ENCODE results near the gene ZNF777.
"Not testable (repeated sequence)": the region's sequence is repeated elsewhere in the genome, so short reads cannot be mapped to it uniquely, and the experiment has no call there.

ZNF777 gene

DNA sequence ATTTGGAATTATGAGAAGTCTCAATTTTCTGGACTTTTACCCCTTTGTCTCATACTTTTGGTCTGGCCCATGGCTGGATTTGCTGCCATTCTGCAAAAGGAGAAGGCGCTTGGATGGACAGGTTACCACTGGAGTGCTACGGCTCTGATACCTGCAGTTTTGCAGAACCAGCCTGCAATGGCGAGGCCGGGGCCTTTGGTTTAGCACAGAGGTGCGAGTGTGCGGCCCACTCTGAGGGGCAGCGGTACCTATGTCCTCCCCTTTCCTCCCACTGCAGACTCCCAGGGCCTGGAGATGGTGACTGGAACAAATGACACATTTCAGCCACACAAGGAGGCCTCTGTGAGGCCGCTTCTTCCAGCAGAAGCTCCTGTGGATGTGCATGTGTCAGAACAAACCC is 11.9 kb downstream of the ZNF777 start:
- DNase-seq = no peak

DNA sequence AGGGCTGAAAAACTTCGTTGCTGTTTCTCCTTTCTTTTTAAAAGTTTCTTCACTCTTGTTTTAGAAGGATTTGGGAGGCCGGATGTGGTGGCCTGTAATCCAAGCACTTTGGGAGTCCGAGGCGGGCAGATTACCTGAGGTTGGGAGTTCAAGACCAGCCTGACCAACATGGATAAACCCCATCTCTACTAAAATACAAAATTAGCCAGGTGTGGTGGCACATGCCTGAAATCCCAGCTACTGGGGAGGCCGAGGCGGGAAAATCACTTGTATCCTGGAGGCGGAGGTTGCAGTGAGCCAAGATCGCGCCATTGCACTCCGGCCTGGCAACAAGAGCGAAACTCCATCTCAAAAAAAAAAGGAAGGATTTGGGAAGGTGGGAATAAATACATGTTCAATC is 14.8 kb downstream of the ZNF777 start:
- DNase-seq = not testable (repeated sequence)

DNA sequence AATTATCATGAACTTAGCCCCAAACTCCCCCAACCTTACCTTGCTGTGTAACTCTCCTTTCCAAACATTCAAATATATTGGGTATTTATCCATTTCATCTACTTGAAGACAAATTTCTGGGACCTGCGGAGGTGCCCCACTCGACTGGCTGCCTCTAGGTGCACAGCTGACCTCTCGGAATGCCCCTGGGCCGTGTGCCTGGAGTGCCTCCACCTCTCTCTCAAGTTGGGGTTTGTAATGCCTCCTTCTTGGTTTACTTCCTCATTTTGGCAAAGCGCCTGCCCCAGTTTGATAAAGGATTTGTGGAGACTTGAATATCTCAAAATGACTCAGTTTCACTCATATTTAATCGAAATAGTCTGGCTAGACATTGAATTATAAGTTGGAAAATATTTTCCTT is 16.6 kb downstream of the ZNF777 start:
- DNase-seq = no peak

DNA sequence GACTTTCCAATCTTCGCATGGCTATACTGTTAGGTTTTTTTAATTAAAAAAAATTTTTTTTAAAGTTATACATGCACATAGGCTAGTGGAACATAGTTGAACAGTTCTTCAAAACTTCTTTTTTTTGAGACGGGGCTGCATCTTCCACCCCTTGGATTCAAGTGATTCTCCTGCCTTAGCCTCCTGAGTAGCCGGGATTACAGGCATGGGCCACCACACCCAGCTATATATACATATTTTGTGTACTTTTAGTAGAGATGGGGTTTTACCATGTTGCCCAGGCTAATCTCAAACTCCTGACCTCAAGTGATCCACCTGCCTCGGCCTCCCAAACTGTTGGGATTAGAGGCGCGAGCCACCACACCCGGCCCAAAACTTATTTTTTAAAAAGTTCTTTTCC is 17.3 kb downstream of the ZNF777 start:
- DNase-seq = no peak

DNA sequence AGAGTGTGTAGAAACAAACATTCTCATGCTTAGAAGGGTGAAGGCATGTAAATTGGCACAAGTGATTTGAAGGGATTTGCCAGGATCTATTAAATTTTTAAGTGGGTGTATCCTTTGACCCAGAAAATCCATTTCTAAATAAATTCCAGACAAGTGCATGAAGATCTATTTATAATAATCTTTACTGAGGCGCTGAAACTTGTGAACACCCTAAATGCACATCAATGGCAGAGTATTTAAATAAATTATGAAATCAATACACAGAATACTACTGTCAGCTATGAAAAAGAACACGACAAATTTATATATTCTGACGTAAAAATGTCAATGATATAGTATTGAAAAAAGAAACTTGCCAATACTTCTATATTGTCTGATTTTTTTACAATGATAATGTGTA is 17.9 kb downstream of the ZNF777 start:
- no peak for DNase-seq

DNA sequence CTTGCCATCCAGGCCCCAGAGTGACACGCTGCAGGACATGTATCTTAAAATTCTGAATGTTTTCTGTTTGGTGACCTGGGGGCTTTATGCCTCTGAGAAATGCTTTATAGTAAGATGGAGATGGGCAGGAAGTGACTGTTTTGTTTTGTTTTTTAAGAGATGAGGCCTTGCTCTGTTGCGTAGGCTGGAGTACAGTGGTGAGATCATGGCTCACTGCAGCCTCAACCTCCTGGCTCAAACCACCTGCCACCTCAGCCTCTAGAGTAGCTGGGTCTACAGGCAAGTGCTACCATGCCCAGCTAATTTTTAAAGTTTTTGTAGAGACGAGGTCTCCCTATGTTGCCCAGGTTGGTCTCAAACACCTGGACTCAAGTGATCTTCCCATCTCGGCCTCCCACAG is 20.6 kb downstream of the ZNF777 start:
- DNase-seq = no peak

DNA sequence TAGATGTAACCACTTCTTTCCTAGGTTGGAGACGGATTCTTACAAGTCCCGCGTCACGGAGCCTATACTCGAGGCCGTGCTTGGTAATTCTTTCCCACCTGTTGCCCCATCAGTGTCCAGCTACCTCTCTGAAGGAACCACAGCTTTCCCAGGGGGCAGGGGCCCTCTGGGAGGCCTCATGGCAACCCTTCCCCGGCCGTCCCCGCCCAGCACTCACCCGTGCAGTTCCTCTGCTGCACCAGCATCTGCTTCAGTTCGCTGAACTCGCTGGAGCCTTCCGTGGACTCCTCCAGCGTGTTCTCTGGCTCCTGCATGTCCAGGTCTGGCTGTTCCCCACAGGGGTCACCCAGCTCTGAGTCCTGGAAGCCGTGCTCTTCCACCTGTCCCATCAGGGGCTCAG is 24.5 kb downstream of the ZNF777 start:
- no peak for DNase-seq

DNA sequence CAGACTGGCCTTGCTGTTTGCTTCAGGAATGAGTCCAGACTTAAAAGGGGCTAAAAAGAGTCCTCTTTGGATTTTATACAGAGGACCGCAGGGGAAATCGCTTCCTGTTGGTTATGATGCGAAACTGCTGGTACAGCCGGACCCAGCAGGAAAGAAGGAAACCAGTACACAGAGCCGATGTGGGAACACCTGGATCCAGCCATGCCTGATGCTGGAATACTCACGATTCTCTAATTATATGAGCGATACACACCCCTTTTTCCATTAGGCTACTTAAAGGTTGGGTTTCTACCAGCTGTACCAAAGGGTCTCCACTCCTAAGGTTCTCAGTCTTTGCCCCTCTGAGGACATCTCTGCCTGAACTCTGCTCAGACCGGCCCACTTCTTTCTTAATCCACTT is 27.7 kb downstream of the ZNF777 start:
- DNase-seq = no peak

DNA sequence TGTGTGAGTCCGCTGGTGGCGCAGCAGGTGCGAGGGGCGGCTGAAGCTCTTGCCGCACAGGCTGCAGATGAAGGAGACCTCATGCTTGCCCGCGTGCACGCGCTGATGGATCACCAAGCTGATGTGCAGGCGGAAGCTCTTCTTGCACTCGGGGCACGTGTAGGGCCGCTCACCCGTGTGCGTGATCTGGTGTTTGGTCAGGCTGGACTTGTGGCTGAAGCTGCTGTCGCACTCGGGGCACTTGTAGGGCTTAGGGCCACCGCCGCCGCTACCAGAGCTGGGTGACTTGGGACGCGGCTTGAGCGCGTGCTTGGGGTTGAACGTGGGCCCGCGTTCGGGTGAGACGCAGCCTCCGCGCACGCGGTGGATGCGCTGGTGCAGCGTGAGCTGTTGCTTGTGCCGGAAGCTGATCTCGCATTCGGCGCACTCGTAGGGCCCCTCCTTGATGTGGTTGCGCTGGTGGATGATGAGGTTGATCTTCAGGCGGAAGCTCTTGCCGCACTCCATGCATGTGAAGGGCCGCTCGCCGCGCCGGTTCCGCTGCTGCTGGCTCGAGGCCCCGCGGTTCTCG is 28.7 kb downstream of the ZNF777 start:
- DNase-seq = no peak

DNA sequence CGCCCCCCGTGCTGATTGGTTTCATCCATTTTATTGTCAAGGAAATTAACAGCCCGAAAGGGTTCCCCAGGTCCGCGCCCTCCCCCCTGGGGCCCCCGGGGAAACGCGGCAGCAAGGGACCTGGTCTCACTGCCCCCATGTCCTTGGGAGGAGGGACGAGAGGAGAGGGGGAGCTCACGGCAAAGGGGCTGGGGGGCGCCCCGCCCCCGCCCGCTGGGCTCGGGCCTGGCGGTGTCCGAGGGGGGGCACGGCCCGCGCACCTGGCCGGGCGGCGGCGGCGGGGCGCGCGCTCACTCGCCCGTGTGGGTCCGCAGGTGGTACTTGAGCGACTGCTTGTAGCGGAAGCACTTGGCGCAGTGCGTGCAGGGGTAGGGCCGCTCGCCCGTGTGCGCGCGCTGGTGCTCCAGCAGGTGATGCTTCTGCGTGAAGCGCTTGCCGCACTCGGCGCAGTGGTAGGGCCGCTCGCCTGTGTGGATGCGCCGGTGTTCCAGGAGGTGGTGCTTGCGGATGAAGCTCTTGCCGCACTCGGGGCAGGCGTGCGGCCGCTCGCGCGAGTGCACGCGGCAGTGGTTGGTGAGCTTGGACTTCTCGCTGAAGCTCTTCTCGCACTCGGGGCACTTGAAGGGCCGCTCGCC is 29.3 kb downstream of the ZNF777 start:
- no peak for DNase-seq

DNA sequence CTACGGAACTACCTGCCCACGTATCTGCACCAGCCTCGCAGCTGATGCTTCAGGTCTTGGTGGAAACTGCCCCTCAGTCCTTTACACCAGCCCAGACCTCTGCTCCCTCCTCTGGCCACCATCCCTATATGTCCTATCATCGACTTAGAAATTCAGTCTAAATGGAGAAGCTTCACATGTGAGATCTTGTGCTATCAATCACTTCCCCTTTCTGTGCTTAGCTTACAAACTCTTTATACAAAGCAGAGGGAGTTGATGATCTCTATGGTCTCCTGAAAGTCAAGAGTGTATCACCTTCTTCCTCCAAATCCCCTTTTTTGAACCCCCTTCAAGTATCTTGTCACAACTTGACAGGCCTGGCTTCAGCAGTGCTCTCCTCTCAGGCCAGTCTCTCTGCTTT is 30.7 kb downstream of the ZNF777 start:
- no peak for DNase-seq

DNA sequence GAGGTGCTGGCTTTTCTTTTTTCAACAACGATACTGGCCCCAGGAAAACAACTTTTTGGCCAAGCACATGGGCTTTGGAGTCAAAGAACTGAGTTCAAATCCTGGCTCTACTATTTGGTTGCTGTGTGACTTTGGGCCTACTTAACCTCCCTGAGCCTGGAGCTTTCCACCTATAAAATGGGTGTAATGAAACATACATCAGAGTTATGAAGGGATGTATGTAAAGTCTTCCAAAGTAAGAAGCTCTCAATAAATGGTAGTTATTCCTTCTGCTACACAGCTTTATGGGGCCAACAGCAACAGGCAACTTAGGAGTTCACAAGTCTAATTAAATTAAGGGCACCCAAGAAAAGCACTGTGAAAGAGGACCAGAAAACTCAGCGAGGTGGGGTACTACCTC is 33.0 kb downstream of the ZNF777 start:
- DNase-seq = no peak

DNA sequence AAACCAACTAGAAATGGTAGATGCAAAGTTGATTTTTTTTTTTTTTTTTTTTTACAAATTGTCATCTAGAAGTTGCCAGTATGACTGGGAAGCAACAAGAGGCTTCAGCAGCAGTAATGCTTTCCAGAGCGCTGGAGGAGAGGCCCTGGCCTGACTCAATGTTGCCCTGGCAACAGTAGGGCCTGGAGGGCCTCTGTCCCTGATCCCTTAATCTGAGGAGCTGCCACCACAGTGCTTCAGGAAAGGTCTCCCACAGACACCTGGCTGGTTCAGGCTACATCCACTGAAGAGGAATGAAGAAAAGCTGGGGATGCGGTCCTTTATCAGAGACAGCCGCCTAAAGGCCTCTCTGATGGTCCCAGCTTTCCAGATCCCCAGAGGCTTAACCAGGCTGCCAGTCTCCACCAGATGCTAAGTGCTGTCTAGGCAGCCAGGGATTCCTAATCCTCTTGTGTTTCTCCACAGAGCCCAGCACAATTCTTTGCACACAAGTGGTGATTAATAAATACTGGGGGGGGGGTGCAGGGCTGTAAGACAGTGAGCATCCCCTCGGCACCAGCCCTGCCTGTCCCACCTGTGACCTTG is 33.7 kb downstream of the ZNF777 start:
- no peak for DNase-seq

DNA sequence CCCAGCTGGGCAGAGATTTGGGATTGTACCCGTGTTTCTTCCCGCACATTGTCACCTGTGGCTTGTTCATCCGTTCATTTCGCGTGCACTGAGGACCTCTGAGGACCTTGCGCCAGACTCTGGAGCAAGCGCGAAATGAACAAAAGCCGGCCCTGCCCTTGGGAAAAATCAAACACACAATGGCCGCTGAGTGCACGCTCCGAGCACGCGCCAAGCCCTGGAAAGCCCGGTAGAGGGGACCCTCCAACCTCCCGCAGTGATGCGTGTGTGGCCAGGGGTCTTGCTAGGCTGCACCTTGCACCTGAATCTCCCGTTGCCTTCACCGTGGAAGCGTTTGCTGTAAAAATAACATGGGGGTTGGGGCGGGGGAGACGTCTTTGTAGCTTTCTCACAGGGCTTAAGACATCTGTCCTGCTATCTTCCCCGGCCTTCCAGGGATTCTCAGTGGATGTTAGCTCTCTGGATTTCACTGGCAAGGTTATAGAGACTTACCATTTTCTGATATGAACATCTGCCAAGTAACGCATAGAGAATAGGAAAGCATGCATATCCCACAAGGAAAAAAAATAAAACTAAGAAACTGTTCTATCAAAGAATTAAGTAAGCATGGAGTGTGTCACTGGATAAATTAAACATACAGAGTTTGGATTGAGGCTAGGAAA is 37.3 kb downstream of the ZNF777 start:
- DNase-seq = no peak

DNA sequence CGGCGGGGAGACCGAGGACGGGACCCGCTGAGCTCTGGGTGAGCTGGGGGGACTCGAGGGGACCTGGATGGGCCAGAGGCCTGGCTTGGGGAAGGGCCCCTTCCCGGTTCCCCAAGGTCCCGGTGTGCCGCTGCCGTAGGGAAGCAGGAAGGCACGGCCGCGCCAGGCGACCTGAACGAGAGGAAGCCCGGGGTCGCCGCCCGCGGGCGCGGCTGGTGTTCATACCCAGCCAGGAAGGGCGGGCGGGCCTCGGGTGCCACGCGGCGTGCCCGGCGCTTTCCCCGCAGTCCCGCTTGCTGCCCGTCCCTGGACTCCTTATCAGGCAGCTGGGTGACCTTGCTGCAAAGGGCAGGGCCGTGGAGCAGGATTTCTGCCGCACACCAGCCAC is 38.0 kb downstream of the ZNF777 start:
- DNase-seq = no peak

DNA sequence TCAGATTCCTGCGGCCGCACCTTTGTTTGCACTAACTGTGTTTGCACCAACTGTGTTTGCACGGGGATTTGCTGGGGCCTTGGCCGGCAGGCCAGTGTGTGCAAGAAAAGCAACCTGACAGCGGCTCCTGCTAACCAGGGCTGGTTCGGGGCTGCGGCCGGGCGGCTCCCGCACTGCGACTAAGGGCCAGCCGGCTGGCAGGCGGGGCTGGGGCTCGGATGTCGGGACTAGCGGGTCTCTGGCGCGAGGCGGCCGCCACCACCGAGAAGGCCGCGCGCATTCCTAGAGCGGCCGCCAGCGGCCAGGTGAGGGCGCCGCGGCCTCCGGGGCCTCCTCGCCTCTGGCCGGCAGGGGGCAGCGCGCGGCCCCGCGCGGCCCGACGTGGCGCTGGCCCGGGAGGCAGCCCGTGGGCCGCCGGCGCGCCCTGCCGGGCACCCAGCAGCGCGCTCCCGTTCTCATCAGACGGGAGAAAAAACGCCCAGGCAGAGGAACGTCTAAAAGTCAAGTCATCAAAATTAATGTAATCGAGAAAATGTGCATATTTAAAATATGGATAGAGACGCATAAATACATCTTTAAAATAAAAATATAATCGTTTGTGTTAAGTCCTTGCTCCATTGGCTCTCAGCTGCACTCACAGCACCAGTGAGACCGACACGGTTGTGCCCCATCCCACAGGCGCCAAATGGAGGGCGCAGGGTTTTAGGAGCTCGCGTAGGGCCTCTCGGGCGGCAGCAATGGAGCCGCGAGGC is 38.5 kb downstream of the ZNF777 start:
- DNase-seq = peak; percentile 74 to 94

DNA sequence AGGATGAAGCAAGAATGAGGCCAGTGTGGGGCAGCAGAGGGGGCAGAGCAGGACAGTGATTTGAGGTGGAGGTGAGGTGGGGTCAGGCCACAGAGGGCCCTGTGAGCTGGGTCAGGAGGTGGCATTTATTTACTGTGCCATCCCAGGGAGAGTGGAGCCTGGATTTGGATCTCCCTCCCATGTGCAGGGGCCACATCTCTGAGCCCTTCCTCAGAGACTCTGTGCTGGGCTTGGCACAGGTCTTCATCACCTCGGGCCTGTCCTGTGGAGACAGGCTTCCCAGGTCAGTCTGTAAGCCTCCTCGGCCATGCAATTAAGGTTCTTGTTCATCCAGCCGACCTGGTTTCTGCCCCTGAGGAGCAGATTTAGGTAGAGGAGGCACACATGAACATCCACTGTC is 40.9 kb downstream of the ZNF777 start:
- no peak for DNase-seq

DNA sequence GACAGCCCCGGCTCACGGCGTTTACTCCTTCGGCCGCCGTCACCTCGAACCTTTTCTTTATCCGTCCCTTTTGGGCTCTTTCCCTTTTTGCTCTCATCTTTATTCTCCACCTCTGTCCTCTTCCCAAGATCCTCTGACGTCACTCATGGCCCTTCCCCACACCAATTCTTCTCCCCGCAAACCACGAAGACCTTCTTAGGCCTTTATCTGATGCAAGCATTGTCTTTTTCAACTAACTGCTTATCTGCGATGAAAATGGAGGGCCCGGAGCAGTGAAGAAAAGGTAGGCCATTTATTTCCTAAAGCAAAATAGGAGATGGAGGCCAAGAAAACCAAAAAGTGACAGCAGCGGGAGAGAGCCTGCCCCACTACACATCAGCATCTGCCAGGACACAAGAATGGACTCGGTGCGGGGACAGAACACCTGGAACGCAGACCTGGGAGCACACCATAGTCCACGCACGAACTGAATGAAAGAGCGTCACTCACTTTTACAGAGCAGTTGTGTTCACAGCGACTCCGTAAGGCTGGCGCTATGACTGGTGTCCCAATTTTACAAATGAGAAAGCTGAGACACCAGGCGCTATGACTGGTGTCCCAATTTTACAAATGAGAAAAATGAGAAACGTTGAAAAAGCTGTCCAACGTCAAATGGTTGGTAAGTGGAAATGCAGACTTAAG is 45.3 kb downstream of the ZNF777 start:
- DNase-seq = no peak

DNA sequence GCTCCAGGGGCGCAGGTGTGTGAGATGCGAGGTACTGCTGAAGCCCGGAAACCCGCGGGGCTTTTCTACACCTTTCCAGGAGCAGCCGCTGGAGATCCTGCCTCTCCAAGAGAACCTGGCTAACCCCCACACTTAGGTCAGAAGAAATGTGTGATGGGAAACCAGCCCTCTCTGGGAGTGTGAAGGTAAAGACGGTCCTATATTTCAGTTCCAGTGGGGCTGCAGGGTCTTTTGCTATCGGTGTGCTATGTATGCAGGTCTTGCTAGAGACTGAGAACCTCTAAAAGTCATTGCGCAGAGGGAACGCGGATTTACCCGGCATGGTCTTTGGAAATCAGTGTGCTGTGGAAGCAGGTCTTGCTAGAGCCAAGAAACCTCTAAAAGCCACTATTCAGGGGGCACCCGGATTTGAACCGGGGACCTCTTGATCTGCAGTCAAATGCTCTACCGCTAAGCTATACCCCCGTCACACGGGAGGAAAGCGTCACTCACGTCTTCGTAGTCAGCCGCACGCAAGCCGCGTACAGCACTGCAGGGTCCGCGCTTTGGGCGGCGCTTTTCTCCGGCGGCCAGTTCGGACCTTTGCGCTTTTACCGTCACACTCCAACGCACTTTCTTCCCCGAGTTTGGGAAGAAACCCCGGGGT is 46.0 kb downstream of the ZNF777 start:
- no peak for DNase-seq

DNA sequence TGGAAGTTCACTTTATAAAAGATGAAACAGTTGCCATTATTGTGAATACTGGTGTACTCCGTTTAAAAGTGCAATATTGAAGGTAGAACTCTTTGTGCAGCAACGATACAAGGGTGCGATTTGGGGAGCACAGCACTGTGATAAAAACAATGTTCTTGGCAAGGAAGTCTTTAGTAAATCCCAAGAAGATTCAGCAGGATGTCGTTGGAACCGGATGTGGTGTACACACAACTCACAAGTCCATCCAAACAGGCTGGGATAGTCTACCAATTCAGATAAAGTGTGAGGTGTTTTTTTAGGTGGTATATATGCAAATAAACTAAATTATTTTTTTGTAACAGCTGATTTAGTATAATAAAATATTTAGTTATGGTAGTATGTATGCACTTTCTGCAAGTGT is 46.7 kb downstream of the ZNF777 start:
- DNase-seq = no peak

DNA sequence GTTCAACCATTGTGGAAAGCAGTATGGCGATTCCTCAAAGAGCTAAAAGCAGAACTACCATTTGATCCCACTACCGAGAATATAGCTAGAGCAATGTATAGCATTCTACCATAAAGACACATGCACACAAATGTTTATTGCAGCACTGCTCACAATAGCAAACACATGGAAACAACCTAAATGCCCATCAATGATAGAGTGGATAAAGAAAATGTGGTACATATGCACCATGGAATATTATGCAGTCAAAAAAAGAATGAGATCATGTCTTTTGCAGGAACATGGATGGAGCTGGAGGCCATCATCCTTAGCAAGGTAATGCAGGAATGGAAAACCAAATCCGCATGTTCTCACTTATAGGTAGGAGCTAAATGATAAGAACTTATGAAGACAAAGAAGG is 47.8 kb downstream of the ZNF777 start:
- DNase-seq = not testable (repeated sequence)

DNA sequence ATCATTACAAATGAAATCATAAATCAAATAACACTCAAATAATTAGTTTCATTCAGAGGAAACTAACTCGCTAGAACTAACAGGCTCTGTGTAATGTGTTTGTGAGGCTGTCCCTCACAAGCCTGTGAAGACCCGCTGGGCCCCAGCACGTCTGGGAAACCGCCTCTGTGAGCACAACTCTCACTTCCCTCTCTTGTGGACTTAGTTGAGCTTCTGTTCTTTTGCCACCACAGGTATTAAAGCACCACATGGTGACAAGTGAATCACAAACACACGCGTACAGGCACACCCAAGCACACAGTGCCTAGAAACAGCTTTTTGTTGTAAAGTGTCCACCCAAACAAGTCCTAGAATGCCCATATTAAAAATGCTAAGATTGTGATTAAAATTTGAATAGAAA is 51.0 kb downstream of the ZNF777 start:
- DNase-seq = no peak

DNA sequence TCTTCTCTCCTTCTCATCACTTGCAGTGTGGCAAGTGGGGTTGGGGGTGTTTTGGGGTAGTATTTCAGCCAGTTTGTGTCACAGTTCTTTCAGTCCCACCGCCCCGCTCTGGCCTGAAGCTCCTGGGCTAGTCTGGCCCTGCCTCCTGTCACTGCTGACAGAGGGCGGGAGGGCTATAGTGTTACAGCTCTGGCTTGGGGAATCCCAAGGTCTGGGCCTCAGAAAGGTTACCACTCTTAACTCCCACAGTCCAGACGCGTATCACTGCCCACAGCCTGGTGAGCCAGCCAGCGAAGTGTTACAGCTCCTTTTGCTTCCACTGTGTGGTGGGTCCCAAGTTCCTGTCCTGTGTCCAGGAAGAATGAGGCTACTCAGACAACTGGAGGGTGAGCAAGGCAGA is 56.0 kb downstream of the ZNF777 start:
- DNase-seq = no peak

Data from NCI-H526 (cell line).